HG02884 (cell line): Measurements from ENCODE around the gene SPOCK1.

Experiments
- ATAC-seq: cut with Tn5 transposase; IDR thresholded peaks from one replicate; pipeline ENCODE4 v1.9.1; 2021; ENCODE audit warnings: mild to moderate bottlenecking, moderate library complexity; ENCODE audit not compliant: unreplicated experiment

Gene SPOCK1

GRCh38 chr5:137091472-137091871, 407.7 kb downstream of the SPOCK1 start:
- ATAC-seq, result no peak

- no peak for ATAC-seq
Observed at GRCh38 chr5:137090721-137091120, 408.4 kb downstream of the SPOCK1 start.

GRCh38 chr5:137090151-137090550, 409.0 kb downstream of the SPOCK1 start:
- ATAC-seq, result no peak

- no peak for ATAC-seq
Observed at GRCh38 chr5:137088175-137088574, 411.0 kb downstream of the SPOCK1 start.

GRCh38 chr5:137086342-137086741, 412.8 kb downstream of the SPOCK1 start:
- no peak for ATAC-seq

- no peak for ATAC-seq
Observed at GRCh38 chr5:137085206-137085605, 413.9 kb downstream of the SPOCK1 start.

- no peak for ATAC-seq
Observed at GRCh38 chr5:137084016-137084415, 415.1 kb downstream of the SPOCK1 start.

- ATAC-seq, result no peak
Observed at GRCh38 chr5:137082951-137083350, 416.2 kb downstream of the SPOCK1 start.

GRCh38 chr5:137078171-137078665, 420.9 kb downstream of the SPOCK1 start:
- ATAC-seq, result no peak

GRCh38 chr5:137075163-137075970, 423.8 kb downstream of the SPOCK1 start:
- peak; percentile 62 for ATAC-seq

- ATAC-seq, result no peak
Observed at GRCh38 chr5:137073189-137073588, 425.9 kb downstream of the SPOCK1 start.

- ATAC-seq, result peak; percentile 49
Observed at GRCh38 chr5:137072361-137073115, 426.6 kb downstream of the SPOCK1 start.

- no peak for ATAC-seq
Observed at GRCh38 chr5:137071931-137072330, 427.2 kb downstream of the SPOCK1 start.

GRCh38 chr5:137071526-137071925, 427.6 kb downstream of the SPOCK1 start:
- no peak for ATAC-seq

- ATAC-seq, result no peak
Observed at GRCh38 chr5:137070521-137070920, 428.6 kb downstream of the SPOCK1 start.

- no peak for ATAC-seq
Observed at GRCh38 chr5:137069358-137069757, 429.8 kb downstream of the SPOCK1 start.

GRCh38 chr5:137061382-137061781, 437.7 kb downstream of the SPOCK1 start:
- no peak for ATAC-seq

GRCh38 chr5:137058089-137058488, 441.0 kb downstream of the SPOCK1 start:
- no peak for ATAC-seq

GRCh38 chr5:137056676-137057075, 442.4 kb downstream of the SPOCK1 start:
- no peak for ATAC-seq

- ATAC-seq, result no peak
Observed at GRCh38 chr5:137055271-137055872, 443.8 kb downstream of the SPOCK1 start.

GRCh38 chr5:137054792-137055191, 444.3 kb downstream of the SPOCK1 start:
- no peak for ATAC-seq

- no peak for ATAC-seq
Observed at GRCh38 chr5:137054335-137054734, 444.8 kb downstream of the SPOCK1 start.
